Superior temporal gyrus (tissue), 1 donor: ENCODE results near the gene AP1G2.
"Not testable (repeated sequence)": the region's sequence is repeated elsewhere in the genome, so short reads cannot be mapped to it uniquely, and the experiment has no call there.

Source experiments
- DNase-seq: peaks from one replicate; pipeline ENCODE4 v3.0.0-alpha.2; 2016; ENCODE audit errors: extremely low spot score

AP1G2 gene

DNA sequence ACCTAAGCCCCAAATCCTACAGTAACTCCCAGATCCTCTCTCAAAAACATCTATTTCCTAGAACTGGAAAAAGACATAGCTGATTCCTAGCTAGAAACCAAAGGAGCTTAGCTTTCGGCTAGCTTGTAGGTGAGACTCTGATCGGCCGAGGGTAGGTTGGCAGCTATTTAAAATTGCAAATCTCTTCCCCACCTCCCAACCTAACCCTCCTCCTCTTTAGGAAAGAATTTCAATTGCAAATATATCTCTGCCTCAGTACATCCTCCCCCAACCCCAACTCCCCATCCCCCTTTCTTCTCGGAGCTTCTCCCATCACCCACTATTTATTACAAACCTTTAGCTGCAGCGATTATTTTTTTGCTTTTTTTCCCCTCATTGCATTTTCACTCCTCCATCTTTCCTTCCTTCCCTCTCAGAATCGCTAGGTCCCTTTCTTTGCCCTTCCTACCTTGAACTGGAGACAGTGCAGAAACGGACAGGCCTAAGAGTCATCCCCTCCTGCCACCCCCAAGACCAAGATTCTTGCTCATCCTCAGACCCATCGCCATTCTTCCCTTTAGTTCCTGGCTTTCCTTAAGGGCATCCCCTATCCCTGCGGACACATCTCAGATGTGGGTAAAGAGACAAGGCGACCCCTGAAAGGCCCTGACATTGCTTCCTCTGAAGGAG lies 29.4 kb downstream of the AP1G2 start:
- DNase-seq: no peak

DNA sequence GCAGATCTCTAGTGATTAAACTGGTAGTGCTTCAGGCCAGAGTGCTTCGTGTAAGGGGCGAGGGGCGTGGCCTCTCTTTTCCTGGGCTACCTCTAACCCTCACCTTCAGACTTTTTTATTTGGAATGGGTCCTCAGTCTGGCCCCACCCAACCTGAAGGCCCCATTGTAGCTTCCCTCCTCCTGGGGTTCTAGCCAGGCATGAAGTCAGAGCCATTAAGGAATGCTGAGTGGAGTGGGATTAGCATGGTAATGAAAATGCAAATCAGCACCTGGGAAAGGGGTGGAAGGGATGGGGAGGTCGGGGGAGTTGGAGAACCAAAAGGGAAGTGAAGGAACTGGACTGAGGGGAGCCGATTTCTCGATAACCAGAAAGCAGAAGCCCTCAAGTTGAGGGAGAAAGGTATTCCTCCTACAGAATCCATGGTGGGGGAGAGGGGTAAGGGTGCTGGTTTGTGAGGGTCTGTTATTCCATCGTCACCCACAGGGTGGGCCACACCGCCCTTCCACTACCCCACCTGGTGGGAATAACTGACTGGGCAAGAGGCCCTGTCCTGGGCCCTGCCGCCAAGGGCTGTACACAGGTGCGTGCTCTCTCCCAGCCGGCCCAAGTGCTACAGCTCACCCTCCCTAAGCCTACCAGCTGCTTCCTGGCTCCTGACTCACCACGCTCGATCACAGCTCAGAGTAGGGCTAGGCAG lies 30.1 kb downstream of the AP1G2 start:
- no peak for DNase-seq

DNA sequence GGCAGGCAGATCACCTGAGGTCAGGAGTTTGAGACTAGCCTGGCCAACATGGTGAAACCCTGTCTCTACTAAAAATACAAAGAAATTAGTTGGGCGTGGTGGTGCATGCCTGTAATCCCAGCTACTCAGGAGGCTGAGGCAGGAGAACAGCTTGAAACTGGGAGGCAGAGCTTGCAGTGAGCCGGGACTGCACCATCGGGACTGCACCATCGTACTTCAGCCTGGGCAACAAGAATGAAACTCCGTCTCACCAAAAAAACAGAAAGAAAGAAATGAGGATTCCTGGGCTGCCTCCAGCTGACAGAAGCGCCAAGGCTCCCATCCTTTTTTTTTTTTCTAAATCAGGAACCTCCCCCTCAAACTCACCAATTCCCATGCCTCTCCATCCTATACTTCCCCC lies 30.7 kb downstream of the AP1G2 start:
- DNase-seq: not testable (repeated sequence)

DNA sequence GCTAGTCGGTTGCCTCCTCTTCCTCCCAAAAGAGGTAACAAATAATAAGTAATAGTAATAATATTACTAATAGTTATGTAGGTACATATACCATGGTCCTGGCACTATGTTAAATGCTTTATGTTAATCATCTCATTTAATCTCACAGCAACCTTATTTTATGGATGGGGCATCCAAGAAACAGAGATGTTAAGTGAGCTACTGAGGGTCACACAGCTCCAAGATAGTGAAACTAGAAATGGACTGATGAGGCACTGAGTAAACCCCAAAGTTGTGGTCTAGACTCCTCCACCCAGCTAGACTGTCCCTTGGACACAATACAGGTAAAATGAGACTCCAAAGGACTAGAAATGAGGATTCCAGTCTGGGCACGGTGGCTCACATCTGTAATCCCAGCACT lies 31.1 kb downstream of the AP1G2 start:
- no peak for DNase-seq

DNA sequence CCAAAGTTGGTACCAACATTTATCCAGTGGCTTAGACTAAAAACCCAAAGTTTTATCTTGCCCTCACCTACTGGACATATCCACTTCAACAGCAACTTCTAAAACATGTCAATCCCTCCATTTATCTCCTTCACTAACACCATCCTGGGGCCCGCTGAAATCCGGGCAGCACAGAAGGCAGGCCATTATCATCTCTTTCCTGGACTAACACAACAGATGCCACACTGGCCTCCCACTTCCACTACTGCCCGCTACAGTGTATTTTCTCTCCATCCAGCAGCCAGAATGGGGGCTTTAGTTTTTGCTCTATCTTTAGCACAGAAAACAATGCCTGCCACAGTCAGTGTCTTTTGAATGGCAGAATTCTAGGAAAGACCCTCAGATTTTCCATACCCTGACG lies 31.6 kb downstream of the AP1G2 start:
- DNase-seq: no peak

DNA sequence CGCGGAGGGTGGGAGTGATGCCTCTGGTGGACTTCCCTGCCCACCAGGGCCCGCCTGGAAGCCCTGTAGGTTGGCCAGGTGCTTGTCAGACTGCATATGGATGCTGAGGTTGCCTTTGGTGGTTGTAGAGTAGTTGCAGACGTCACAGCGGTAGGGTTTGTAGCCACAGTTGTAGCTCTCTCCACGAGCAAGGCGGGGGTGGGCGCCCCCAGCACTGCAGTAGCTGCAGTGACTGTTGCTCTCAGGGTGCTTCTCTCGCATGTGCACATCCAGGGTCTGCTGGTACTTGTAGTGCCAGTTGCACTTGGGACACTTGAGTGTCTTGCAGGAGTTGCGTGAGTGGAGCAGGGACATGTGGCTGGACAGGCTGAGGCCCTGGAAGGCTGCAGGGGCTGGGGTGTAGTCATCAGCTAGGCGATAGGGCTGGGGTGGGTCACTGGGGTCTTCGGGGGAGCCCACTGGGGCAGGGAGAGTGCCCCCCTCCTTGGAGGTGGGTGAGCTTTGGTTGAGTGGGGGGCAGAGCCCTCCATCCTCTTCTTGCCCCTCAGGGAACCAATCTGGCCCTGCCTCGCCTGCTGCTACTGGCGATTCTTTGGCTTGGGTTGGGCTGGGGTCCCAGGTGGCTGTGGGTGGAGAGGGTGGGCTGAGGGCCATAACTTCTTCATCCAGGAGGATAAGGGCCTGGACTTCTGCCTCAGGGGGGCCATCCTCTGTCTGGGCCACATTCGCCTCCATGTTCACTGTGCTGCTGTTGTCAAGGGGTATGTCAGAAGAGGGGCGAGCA lies 33.7 kb downstream of the AP1G2 start:
- no peak for DNase-seq

DNA sequence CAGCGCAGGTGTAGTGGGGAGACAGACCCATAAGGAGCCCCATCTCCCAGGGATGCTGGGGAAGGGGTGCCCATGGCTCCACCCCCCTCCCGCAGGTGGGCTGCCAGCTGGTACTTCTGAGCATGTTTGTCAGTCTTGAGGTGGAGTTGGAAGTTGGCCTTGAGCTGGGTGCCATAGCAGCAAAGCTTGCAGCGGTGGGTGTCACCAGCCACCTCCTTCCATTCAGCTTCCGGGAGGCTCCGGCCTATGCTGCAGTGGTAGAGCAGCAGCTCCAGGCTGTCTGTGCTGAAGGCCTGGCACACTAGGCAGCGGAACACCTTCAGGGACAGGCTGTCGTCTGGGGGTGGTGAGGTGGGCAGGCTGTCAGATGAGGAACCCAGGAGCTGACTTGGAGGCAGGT lies 34.9 kb downstream of the AP1G2 start:
- no peak for DNase-seq

DNA sequence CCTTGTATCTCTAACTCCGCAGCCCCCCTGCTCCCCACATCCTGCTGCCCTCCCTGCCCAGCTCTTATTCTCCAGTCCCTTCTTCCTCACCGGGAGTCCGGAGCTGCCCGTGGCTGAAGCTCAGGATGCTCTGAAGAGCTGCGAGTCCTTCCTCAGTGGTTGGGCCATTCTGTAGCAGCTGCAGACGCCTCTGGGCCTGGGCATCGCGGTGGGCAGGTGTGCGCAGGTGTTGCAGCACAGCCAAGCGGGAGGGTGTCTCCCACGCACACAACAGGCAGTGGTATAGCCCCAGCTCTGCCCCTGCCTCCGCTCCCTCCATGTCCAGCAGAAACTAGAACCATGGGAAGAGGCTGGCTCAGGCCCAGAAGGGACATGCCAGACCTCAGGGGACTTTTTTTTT lies 36.2 kb downstream of the AP1G2 start:
- DNase-seq: no peak

DNA sequence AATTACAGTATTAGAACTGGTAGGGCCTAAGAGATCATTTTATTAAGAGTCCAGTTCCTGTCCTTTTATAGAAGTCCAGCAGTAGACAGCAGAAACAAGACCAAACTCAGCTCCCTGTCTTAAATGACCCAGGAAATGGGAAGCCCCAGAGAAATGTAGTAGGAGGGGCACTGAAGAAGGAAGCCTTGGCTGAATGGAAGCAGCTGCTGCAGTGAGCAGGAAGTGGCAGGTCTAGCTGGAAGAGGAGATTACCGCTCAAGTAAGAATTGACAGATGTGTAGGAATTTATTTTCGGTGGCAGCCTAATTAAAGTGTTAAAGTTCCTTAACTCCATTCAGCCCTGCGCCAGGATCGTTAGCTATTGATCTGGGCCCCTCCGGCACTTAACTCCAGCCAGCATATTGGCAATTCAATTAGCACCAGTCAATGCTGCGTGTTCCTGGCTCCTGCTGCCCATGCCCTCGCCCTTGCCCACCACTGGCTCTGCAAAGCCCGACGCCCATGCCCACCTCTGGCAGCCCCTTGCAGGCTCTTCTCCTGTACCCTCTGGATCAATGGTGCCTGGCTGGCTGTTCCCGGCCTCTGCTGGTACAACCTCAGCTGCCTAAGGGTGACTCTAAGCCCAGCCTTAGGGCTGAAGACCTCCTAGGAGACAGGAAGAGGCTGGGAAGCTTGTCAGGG lies 37.1 kb downstream of the AP1G2 start:
- no peak for DNase-seq

DNA sequence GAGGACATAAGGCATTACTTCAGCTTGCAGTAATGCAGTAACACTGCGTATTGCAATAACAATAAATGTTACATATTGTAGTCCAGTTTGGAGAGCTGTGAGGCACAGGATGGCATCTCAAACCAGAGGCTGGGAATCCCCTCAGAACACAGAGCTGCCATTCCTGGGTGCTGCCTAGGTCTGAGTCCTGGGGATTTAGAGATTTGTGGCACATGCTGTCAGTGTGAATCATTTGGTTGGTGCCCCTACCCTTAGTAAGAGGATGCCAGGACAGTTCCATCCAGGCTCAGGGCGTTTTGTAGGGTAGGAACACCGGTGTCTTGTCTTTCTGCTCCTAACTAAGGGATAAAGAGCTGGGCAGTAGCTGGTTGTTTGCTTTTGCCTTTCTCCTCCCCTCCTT lies 38.6 kb downstream of the AP1G2 start:
- no peak for DNase-seq

DNA sequence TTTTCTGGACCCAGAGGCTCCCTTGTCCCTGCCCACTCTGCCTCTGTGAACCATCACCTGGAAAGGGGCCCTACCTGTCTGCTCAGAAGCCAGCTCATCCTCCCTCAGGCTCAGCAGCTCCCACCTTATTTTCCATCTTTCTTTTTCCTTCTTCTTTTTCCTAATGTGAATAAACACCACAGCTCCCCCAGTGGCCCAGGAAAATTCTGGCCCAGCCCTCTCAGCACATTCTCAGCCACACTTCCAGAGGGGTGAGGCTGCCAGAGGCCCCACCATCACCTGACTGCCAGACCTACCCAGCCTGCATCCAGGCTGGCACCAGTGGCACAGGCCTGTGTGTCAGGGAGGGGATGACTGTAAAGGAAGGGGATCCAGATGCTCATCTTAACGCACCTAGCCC lies 39.0 kb downstream of the AP1G2 start:
- no peak for DNase-seq

DNA sequence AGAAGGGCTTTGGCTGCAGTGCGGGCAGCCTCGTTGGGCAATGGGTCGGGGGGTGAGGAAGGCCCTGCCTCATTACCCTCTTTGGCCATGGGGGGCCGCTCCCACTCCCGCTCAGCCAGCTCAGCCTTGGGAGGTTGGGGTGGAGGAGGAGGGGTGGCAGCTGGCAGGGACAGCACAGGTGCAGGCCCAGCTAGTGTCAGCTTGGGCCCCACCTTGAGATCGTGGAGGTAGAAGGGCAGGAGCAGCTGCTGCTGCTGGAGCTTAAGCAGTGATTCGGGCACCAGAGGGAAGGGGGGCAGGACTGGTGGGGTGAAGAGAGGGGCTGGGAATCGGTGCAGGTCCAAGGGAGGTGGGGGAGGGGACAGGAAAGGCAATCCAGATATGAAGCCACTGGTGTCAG lies 42.0 kb downstream of the AP1G2 start:
- DNase-seq: no peak

DNA sequence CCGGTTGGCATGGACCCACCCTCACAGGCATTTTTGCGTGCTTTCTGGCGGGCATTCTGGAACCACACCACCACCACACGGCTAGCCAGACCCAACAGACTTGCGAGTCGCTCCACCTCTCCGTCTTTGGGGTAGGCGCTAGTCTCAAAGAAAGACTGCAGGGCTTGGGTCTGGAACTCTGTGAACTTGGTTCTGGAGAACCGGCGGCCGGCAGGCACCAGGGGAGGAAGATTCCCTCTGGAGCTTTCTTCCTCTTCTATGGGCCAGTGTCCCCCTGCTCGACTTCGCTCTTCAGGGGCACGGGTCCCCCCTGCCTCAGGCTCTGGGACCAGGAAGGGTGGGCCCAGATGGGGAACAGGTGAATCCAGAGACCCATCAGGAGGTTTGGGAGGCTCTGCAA lies 42.6 kb downstream of the AP1G2 start:
- no peak for DNase-seq

DNA sequence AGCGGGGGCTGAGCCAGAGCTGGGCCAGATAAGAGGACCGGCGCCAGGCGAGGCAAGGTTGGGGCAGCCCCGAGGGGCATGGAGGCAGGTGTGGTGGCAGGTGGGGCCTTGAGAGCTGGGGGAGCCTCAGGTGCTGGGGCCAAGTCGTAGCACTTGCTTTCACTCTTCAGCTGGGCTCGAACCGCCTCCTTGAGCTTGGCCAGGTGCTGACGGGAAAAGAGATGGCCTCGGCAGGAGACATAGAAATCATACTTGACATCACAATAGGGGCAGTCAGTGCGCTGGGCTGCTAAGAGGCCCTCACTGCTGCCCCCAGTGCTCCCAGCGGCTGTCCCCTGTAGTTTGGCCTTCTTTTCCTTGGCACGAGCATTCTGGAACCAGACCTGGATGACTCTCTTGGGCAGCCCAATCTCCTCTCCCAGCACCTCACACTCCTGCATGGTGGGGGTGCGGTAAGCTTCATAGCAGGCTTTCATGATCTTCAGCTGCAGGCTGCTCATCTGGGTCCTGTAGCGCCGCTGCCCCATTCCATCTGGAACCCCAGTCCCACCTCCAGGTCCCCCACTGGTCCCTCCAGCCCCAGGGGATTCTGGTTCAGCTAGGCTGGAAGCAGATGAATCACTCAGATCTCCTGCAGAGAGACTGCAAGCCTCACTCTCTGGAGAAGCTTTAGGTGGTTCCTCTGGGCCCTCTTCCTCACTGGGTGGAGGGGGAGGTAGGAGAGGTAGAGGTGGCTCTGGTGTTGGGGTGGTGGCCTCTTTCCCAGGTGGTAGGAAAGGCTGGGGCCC lies 44.2 kb downstream of the AP1G2 start:
- DNase-seq: no peak

DNA sequence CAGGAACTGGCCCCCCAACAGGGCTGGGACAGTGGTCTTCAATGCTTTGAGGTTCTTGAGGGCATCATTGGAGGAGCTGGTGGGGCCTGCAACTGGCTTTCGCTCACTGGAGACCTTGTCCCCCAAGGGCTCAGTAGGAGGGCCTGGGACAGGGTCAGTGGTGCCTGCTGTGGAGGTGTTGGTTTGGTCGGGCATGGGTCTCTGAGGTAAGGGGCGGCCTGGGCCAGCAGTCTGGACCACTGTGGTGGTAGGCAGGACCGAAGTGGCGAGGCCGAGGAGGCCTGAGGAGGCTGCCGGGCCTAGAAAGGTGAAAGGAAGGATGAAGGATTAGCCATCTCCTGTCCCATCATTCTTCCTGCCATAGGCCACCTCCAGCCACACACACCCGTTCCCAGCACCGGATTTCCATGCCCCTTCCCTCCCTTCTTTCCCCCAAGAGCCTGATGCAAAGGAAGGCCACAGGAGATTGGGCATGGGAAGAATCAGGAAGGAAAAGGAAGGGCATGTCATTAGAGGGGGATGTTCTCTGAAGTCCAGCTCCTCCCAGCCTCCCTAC lies 44.9 kb downstream of the AP1G2 start:
- DNase-seq: no peak

DNA sequence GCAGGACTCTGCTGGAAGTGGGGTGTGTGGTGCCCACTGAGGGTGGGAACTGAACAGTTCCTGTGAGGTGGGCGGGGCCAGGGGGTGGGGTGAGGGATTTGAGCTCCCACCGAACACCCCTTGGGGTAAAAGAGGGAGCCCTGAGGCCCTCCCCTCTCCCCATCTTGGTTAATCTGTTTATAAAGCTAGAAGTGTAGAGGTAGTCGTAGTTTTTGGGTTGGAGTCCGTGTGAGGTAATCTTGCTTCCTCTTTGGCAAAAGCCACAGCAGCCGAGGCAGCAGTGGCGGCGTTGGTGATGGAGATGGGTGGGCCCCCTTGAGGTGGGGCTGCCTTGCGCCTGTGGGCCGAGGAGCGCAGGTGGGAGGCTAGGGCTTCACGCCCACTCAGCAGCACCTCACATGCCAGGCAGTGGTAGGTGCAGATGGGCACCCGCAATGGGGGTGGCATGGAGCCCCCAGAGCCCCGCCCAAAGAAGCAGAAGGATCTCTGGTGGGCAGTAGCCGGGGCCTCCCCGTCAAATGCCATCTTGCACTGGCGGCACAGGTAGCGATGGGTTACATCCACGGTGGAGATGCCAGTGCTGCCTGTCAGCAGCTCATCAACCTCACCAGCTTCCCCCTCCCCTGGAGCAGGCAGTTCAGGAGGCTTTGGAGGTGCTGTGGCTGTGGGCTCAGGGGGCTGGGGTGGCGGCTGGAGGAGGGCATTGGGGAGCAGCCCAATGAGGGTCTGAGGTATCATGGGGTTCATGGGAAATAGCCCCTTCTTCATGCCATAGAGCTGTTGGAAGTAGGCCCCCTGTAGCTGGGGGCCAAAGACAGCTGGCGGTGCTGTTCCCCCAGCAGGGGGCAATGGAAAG lies 45.6 kb downstream of the AP1G2 start:
- DNase-seq: no peak

DNA sequence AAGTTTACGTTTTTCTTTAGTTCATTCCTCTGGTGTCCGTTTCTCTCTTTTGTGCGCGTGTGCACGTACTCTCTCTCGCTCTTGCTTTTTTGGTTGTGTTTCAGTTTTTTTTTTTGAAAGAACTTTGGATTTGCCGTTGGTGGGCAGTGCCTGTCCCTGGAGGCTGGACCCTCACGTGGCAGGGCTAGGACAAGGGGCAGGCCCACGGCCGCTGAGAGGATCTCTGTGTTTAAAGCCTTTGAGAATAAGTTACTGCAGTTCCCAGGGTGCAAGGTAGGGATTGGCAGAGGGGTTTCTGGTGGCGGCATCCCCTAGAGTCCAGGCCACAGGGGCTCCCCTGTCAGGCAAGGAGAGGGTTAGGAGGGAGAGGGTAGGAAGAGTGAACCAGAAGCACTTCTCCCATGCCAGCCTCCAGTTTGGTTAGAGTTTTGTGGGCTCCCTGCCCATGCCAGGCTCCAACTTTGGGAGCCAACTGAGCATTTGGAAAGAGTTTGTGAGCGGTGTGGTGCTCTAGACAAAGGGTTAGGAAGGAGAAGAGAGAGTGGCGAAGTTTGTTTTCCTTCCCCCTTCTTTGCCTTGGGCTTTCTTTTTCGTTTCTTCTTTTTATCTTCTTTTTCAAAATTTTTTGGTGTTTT lies 46.6 kb downstream of the AP1G2 start:
- no peak for DNase-seq

DNA sequence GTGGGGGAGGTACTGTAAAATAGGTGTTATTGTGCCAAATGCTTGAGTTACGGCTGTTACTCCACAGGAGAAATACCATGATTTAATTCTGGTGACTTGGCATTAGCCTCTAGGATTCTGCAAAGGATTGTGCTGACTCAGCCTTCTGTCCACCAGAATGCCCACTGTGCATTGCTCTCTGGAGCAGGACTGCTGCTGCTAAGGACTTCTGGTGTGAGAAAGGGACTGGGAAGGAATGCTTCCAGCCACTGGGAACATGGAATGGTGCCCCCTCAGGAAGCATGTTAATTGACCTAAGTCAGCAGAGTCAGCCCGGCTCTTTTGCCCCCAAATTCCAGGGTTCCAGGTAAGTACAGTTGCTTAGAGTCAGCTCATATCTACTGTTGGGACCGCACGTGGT lies 48.9 kb downstream of the AP1G2 start:
- no peak for DNase-seq

DNA sequence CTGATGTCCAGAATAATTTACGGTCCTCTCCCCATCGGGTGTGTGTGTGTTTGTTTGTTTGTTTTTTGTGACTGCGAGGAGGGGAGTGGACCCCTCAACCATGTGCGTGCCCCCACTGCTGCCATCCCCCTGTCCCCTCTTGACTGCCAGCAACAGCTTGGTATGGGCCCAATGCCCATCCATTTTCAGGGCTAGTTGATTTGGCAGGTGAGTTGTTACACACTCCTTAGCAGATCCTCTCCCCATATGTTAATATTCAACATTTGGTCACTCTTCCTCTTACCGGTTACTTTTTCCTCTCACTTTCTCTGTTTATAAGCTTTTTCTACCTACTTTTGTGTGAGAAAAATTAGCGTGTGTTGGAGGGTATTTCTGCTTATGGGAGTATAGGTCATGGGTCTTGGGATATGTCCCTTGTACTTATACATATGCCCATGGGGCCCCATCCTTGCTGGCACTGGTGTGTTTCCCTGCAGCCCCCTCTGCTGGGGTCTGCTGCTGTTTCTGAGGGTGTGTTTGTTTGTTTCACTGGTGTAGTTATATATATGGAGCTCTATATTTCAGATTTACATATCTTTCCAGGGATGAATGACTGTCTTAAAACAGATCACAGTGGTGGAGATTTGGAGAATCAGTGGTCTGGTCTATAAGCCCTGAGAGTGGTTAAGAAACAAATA lies 49.8 kb downstream of the AP1G2 start:
- DNase-seq: no peak
